ENCODE results near the gene LRCH1.

GRCh38 chr13:46675016-46675415, 122.0 kb downstream of the LRCH1 start:
- no peak for TF ChIP-seq CTCF (IDR thresholded peaks at IDR 0.05; ENCODE audit: borderline replicate concordance, extremely low read depth, low read length, poor library complexity, severe bottlenecking)
- TF ChIP-seq EZH2 (IDR thresholded peaks at IDR 0.05; ENCODE audit: borderline replicate concordance, low read depth, low read length, severe bottlenecking) = no peak
